GM21619 (cell line): ENCODE measurements around the gene OST4.

ENCODE experiments used
- ATAC-seq: cut with Tn5 transposase; IDR thresholded peaks from one replicate; pipeline ENCODE4 v1.9.1; 2021; ENCODE audit not compliant: unreplicated experiment

Gene OST4

GRCh38 chr2:27093430-27094352 is 22.2 kb upstream of the OST4 start:
- no peak for ATAC-seq

- no peak for ATAC-seq
Measured at GRCh38 chr2:27092696-27093429, 21.4 kb upstream of the OST4 start.

- no peak for ATAC-seq
Measured at GRCh38 chr2:27091746-27092695, 20.6 kb upstream of the OST4 start.

- no peak for ATAC-seq
Measured at GRCh38 chr2:27089111-27089954, 17.9 kb upstream of the OST4 start.

GRCh38 chr2:27088634-27089033 is 17.2 kb upstream of the OST4 start:
- no peak for ATAC-seq

- ATAC-seq, result no peak
Measured at GRCh38 chr2:27087823-27088410, 16.5 kb upstream of the OST4 start.

- ATAC-seq, result peak; percentile 2
Measured at GRCh38 chr2:27086724-27087593, 15.5 kb upstream of the OST4 start, which contains the start of gene KHK. Gene KHK (plus strand): TSS chr2:27086772. CDS start chr2:27087260, 488 bp downstream.

GRCh38 chr2:27086090-27086723 is 14.8 kb upstream of the OST4 start:
- ATAC-seq, result peak; percentile 64

- peak; percentile 8 for ATAC-seq
Measured at GRCh38 chr2:27085673-27086089, 14.2 kb upstream of the OST4 start.

GRCh38 chr2:27085062-27085672 is 13.7 kb upstream of the OST4 start:
- no peak for ATAC-seq

GRCh38 chr2:27084297-27085061 is 13.0 kb upstream of the OST4 start:
- ATAC-seq, result no peak

- ATAC-seq, result no peak
Measured at GRCh38 chr2:27083410-27084296, 12.2 kb upstream of the OST4 start.

GRCh38 chr2:27082773-27083409 is 11.4 kb upstream of the OST4 start:
- no peak for ATAC-seq

GRCh38 chr2:27081984-27082772 is 10.7 kb upstream of the OST4 start:
- no peak for ATAC-seq

- no peak for ATAC-seq
Measured at GRCh38 chr2:27080603-27080936, 9.1 kb upstream of the OST4 start.
